Stomach (tissue), 9 donors: ENCODE results near the gene UBE2O. TPM values are rescaled to one million over a fixed set of nuclear protein-coding genes. Genes with fewer than 3 reads are reported as not detected.

Experiments
- DNase-seq, 2 donors: peaks; one replicate each; pipeline versions ENCODE4 v3.0.0 to v3.0.0-alpha.2; 2013 to 2019
- H3K27ac ChIP-seq, 5 donors: fragments of 200-600 bp in 4 of 5; sonication (generic) in 4 of 5; one replicate each; pipeline ENCODE4 v1.5.1; 2013 to 2019; ENCODE audit warnings: mild to moderate bottlenecking in 1 of 5, moderate library complexity in 1 of 5
- H3K27me3 ChIP-seq, 3 donors: fragments of 200-600 bp; sonication (generic); one replicate each; pipeline ENCODE4 v1.5.1; 2017 to 2019; ENCODE audit warnings: mixed run types in 1 of 3
- H3K36me3 ChIP-seq, 4 donors: fragments of 200-600 bp; sonication (generic); 1 replicate in 3 of 4; 2 replicates in 1 of 4; pipeline ENCODE4 v1.5.1; 2016 to 2019
- H3K4me1 ChIP-seq, 4 donors: fragments of 200-600 bp; sonication (generic); one replicate each; pipeline ENCODE4 v1.5.1; 2016 to 2019
- H3K4me3 ChIP-seq, 4 donors: fragments of 200-600 bp; sonication (generic) in 3 of 4; one replicate each; pipeline ENCODE4 v1.5.1; 2016 to 2019; ENCODE audit warnings: mild to moderate bottlenecking in 1 of 4
- H3K9me3 ChIP-seq, 4 donors: fragments of 200-600 bp; sonication (generic); one replicate each; pipeline ENCODE4 v1.5.1; 2016 to 2019
- CTCF ChIP-seq, 7 experiments: fragments of 450-650 bp in 4 of 7; fragments of 200-600 bp in 3 of 7; sonication (generic) in 3 of 7; IDR thresholded peaks; one replicate each; pipeline ENCODE4 v1.5.1; 2016 to 2019; ENCODE audit warnings: antibody characterized with exemption in 7 of 7, control low read depth in 2 of 7, mild to moderate bottlenecking in 1 of 7
- EP300 ChIP-seq: sonication (generic); formaldehyde crosslinking; IDR thresholded peaks from one replicate; pipeline ENCODE4 v1.6.1; 2017; ENCODE audit warnings: antibody characterized with exemption
- POLR2A ChIP-seq, 4 donors: fragments of 450-650 bp; IDR thresholded peaks; one replicate each; pipeline ENCODE4 v1.6.1; 2016; ENCODE audit warnings: antibody characterized with exemption in 4 of 4, control low read depth in 2 of 4, mild to moderate bottlenecking in 1 of 4, moderate library complexity in 1 of 4
- POLR2AphosphoS5 ChIP-seq, 3 donors: sonication (generic); formaldehyde crosslinking; IDR thresholded peaks; one replicate each; pipeline ENCODE4 v1.6.1; 2016; ENCODE audit warnings: antibody characterized with exemption in 3 of 3
- WGBS, 5 donors: extraction: QIAGEN DNeasy Blood & Tissue Kit in 3 of 5; methylation state at CpG; one replicate each; pipeline versions ENCODE4 v1.1.5 to v1.1.7; 2013 to 2018; 5-methylcytosine and 5-hydroxymethylcytosine counted together
- intact Hi-C: fragments of 100-400 bp; cut with DNase I; formaldehyde crosslinking; loops from one replicate; pipeline ENCODE4 v1.15.1; 2023; ENCODE audit warnings: low total_unique reads
- polyA plus RNA-seq, 3 donors: library from polyadenylated mRNA; stranded (reverse); fragments of 200-250 nt; gene quantifications; one replicate each; pipeline ENCODE4 v1.2.3, GENCODE V29; 2013
- total RNA-seq, 5 donors: library from RNA; depleted of rRNA; stranded (reverse); fragments of >200 nt; gene quantifications; one replicate each; pipeline versions ENCODE4 v1.1.0 to v1.2.3, GENCODE V29; 2014 to 2016
- donor health status: healthy with polysubstance abuse.
- donor health status: Bipolar disorder and iron deficiency.
- donor health status: healthy.

Gene UBE2O
- total and polyA plus RNA-seq, 8 donors, result 4.6 to 32.7 (median 11.9) TPM

GRCh38 chr17:76428511-76428910 lies 24.4 kb downstream of the UBE2O start:
- peak overlapping the region in 1 of 5 donors; percentile 50 for H3K27ac ChIP-seq
- H3K4me1 ChIP-seq, result peaks cover 3 to 23% (median 15%) of the 10 kb centered on the region in 4 donors
- no peaks in the 10 kb centered on the region for H3K27me3 ChIP-seq
- H3K4me3 ChIP-seq, result no peak overlapping the region
- no peak for DNase-seq
- WGBS, 5 donors, result 95 to 100% (median 100%) methylated on average over 1 of the region's 1 CpG
- TF ChIP-seq EP300 (no peak), POLR2AphosphoS5 (IDR thresholded peaks at IDR 0.05) (no peak), CTCF (IDR thresholded peaks at IDR 0.05) (no peak), POLR2A (IDR thresholded peaks at IDR 0.05) (no peak)
- intact Hi-C loops, result no loop called here
- H3K36me3 ChIP-seq, result no peaks in the 10 kb centered on the region
- no peaks in the 10 kb centered on the region for H3K9me3 ChIP-seq

- Histone ChIP-seq H3K4me1 (peaks cover 3 to 23% (median 15%) of the 10 kb centered on the region in 4 donors), H3K27me3 (no peaks in the 10 kb centered on the region), H3K4me3 (no peak overlapping the region), H3K36me3 (no peaks in the 10 kb centered on the region), H3K9me3 (no peaks in the 10 kb centered on the region), H3K27ac (peak overlapping the region in 3 of 5 donors; percentile 9 to 50 (median 11))
- peak in 1 of 2 donors; percentile 51 for DNase-seq
- TF ChIP-seq CTCF (IDR thresholded peaks at IDR 0.05), result no peak
- TF ChIP-seq POLR2AphosphoS5 (IDR thresholded peaks at IDR 0.05), result no peak
- TF ChIP-seq EP300, result no peak
- no peak for TF ChIP-seq POLR2A (IDR thresholded peaks at IDR 0.05)
- WGBS, 5 donors, result 59 to 78% (median 75%) methylated on average over 8 of the region's 8 CpGs
- intact Hi-C loops, result no loop called here
These were observed 25.3 kb downstream of the UBE2O start for GRCh38 chr17:76427501-76428231.

- 85 to 90% (median 89%) methylated on average over 3 of the region's 3 CpGs for WGBS, 5 donors
These were observed 26.1 kb downstream of the UBE2O start for GRCh38 chr17:76426853-76427252.

GRCh38 chr17:76422860-76423259 lies 30.1 kb downstream of the UBE2O start:
- DNase-seq, result no peak
- no peaks in the 10 kb centered on the region for H3K27me3 ChIP-seq
- WGBS, 5 donors, result 84 to 95% (median 90%) methylated on average over 6 of the region's 6 CpGs
- TF ChIP-seq CTCF (IDR thresholded peaks at IDR 0.05), result no peak
- no peak for TF ChIP-seq POLR2AphosphoS5 (IDR thresholded peaks at IDR 0.05)
- TF ChIP-seq POLR2A (IDR thresholded peaks at IDR 0.05), result no peak
- no peak for TF ChIP-seq EP300
- H3K4me3 ChIP-seq, result no peak overlapping the region
- intact Hi-C loops, result no loop called here
- peaks cover 6 to 43% (median 30%) of the 10 kb centered on the region in 4 donors for H3K4me1 ChIP-seq
- no peak overlapping the region for H3K27ac ChIP-seq
- no peaks in the 10 kb centered on the region for H3K9me3 ChIP-seq
- H3K36me3 ChIP-seq, result no peaks in the 10 kb centered on the region

More at GRCh38 chr17:76426853-76427252, 26.1 kb downstream of the UBE2O start:
- Histone ChIP-seq H3K27me3 (no peaks in the 10 kb centered on the region), H3K36me3 (no peaks in the 10 kb centered on the region), H3K4me3 (no peak overlapping the region), H3K27ac (no peak overlapping the region), H3K4me1 (peaks cover 3 to 23% (median 15%) of the 10 kb centered on the region in 4 donors), H3K9me3 (no peaks in the 10 kb centered on the region)
- intact Hi-C loops, result no loop called here
- no peak for DNase-seq
- TF ChIP-seq CTCF (IDR thresholded peaks at IDR 0.05), result no peak
- no peak for TF ChIP-seq POLR2A (IDR thresholded peaks at IDR 0.05)
- no peak for TF ChIP-seq EP300
- no peak for TF ChIP-seq POLR2AphosphoS5 (IDR thresholded peaks at IDR 0.05)
